ENCODE results near the gene ACVRL1. TPM values are rescaled to one million over a fixed set of nuclear protein-coding genes. Genes with fewer than 3 reads are reported as not detected.

The ACVRL1 gene
- total RNA-seq, 2 experiments from 2014 or later, result not detected

GRCh38 chr12:51868821-51869495 lies 38.3 kb upstream of the ACVRL1 start:
- ChIA-PET CTCF (no interaction called here), POLR2A (no interaction called here)
- no peak for DNase-seq
- no peak overlapping the region for H3K4me3 Mint-ChIP-seq
- no peak overlapping the region for H3K27ac Mint-ChIP-seq
- no peaks in the 10 kb centered on the region for H3K9me3 Mint-ChIP-seq
- H3K4me1 Mint-ChIP-seq, result peaks cover 1% of the 10 kb centered on the region
- no peaks in the 10 kb centered on the region for H3K36me3 Mint-ChIP-seq (ENCODE audit: low read depth)
- H3K27me3 Mint-ChIP-seq, result peaks cover 52% of the 10 kb centered on the region

GRCh38 chr12:51869496-51869865 lies 37.8 kb upstream of the ACVRL1 start:
- Mint-ChIP-seq H3K27ac (no peak overlapping the region), H3K4me3 (no peak overlapping the region), H3K36me3 (ENCODE audit: low read depth) (no peaks in the 10 kb centered on the region), H3K4me1 (peaks cover 1% of the 10 kb centered on the region), H3K9me3 (no peaks in the 10 kb centered on the region), H3K27me3 (peaks cover 50% of the 10 kb centered on the region)
- ChIA-PET CTCF (interaction anchor here (1.7 kb wide), 1 partner anchor 155 kb away, joined by 3 read pairs; no protein-coding TSS in a partner anchor), POLR2A (no interaction called here)
- DNase-seq, result no peak

GRCh38 chr12:51869931-51870330 lies 37.4 kb upstream of the ACVRL1 start:
- Mint-ChIP-seq H3K4me3 (no peak overlapping the region), H3K9me3 (no peaks in the 10 kb centered on the region), H3K27ac (no peak overlapping the region), H3K36me3 (ENCODE audit: low read depth) (no peaks in the 10 kb centered on the region), H3K27me3 (peaks cover 45% of the 10 kb centered on the region), H3K4me1 (no peaks in the 10 kb centered on the region)
- CTCF ChIA-PET, result interaction anchor here (1.7 kb wide), 1 partner anchor 155 kb away, joined by 3 read pairs; no protein-coding TSS in a partner anchor
- no peak for DNase-seq
- POLR2A ChIA-PET, result no interaction called here

- no peaks in the 10 kb centered on the region for H3K4me1 Mint-ChIP-seq
- H3K36me3 Mint-ChIP-seq (ENCODE audit: low read depth), result no peaks in the 10 kb centered on the region
- H3K4me3 Mint-ChIP-seq, result no peak overlapping the region
- no peak for DNase-seq
- H3K27me3 Mint-ChIP-seq, result peaks cover 39% of the 10 kb centered on the region
- POLR2A ChIA-PET, result no interaction called here
- CTCF ChIA-PET, result interaction anchor here (1.7 kb wide), 1 partner anchor 154 kb away, joined by 3 read pairs; no protein-coding TSS in a partner anchor
- no peak overlapping the region for H3K27ac Mint-ChIP-seq
- no peaks in the 10 kb centered on the region for H3K9me3 Mint-ChIP-seq
Observed at GRCh38 chr12:51870504-51870903, 36.8 kb upstream of the ACVRL1 start.

- POLR2A ChIA-PET, result no interaction called here
- H3K27me3 Mint-ChIP-seq, result peaks cover 36% of the 10 kb centered on the region
- DNase-seq, result no peak
- H3K27ac Mint-ChIP-seq, result no peak overlapping the region
- H3K9me3 Mint-ChIP-seq, result no peaks in the 10 kb centered on the region
- no peaks in the 10 kb centered on the region for H3K36me3 Mint-ChIP-seq (ENCODE audit: low read depth)
- no peaks in the 10 kb centered on the region for H3K4me1 Mint-ChIP-seq
- CTCF ChIA-PET, result interaction anchor here (1.5 to 1.7 kb wide), 2 partner anchors 39 to 154 kb away, joined by 3 to 5 read pairs; no protein-coding TSS in a partner anchor
- no peak overlapping the region for H3K4me3 Mint-ChIP-seq
Observed at GRCh38 chr12:51871126-51871525, 36.2 kb upstream of the ACVRL1 start.

- H3K9me3 Mint-ChIP-seq, result no peaks in the 10 kb centered on the region
- CTCF ChIA-PET, result interaction anchor here (0.7 to 1.5 kb wide), 2 partner anchors 39 to 495 kb away, joined by 3 to 5 read pairs; partner anchors contain the start of gene KRT85
- H3K4me1 Mint-ChIP-seq, result no peaks in the 10 kb centered on the region
- no peaks in the 10 kb centered on the region for H3K36me3 Mint-ChIP-seq (ENCODE audit: low read depth)
- H3K4me3 Mint-ChIP-seq, result no peak overlapping the region
- DNase-seq, result no peak
- POLR2A ChIA-PET, result no interaction called here
- H3K27me3 Mint-ChIP-seq, result peaks cover 34% of the 10 kb centered on the region
- H3K27ac Mint-ChIP-seq, result no peak overlapping the region
Observed at GRCh38 chr12:51871918-51872688, 35.2 kb upstream of the ACVRL1 start.

GRCh38 chr12:51872689-51872981 lies 34.7 kb upstream of the ACVRL1 start:
- Mint-ChIP-seq H3K9me3 (no peaks in the 10 kb centered on the region), H3K27ac (no peak overlapping the region), H3K27me3 (peaks cover 28% of the 10 kb centered on the region), H3K4me1 (no peaks in the 10 kb centered on the region), H3K4me3 (no peak overlapping the region), H3K36me3 (ENCODE audit: low read depth) (no peaks in the 10 kb centered on the region)
- ChIA-PET POLR2A (no interaction called here), CTCF (interaction anchor here (0.7 kb wide), 1 partner anchor 495 kb away, joined by 3 read pairs; the partner anchor contains the start of gene KRT85)
- no peak for DNase-seq

- ChIA-PET POLR2A (interaction anchor here (0.7 kb wide), 1 partner anchor 454 kb away, joined by 3 read pairs; no protein-coding TSS in a partner anchor), CTCF (interaction anchor here (0.9 kb wide), 1 partner anchor 12 kb away, joined by 3 read pairs; no protein-coding TSS in a partner anchor)
Observed at GRCh38 chr12:51873251-51873994, 33.9 kb upstream of the ACVRL1 start.

GRCh38 chr12:51874000-51874399 lies 33.3 kb upstream of the ACVRL1 start:
- Mint-ChIP-seq H3K4me3 (no peak overlapping the region), H3K9me3 (no peaks in the 10 kb centered on the region), H3K27ac (no peak overlapping the region), H3K4me1 (no peaks in the 10 kb centered on the region), H3K27me3 (peaks cover 18% of the 10 kb centered on the region), H3K36me3 (ENCODE audit: low read depth) (no peaks in the 10 kb centered on the region)
- ChIA-PET CTCF (interaction anchor here (0.9 to 1.9 kb wide), 3 partner anchors 12 to 453 kb away, joined by 3 to 7 read pairs (median 3); no protein-coding TSS in a partner anchor), POLR2A (no interaction called here)
- no peak for DNase-seq

More at GRCh38 chr12:51873251-51873994, 33.9 kb upstream of the ACVRL1 start:
- H3K27me3 Mint-ChIP-seq, result peaks cover 22% of the 10 kb centered on the region
- no peaks in the 10 kb centered on the region for H3K36me3 Mint-ChIP-seq (ENCODE audit: low read depth)
- no peak for DNase-seq
- H3K9me3 Mint-ChIP-seq, result no peaks in the 10 kb centered on the region
- H3K4me3 Mint-ChIP-seq, result no peak overlapping the region
- H3K27ac Mint-ChIP-seq, result no peak overlapping the region
- no peaks in the 10 kb centered on the region for H3K4me1 Mint-ChIP-seq

GRCh38 chr12:51874486-51874885 lies 32.8 kb upstream of the ACVRL1 start:
- H3K9me3 Mint-ChIP-seq, result no peaks in the 10 kb centered on the region
- H3K4me3 Mint-ChIP-seq, result no peak overlapping the region
- CTCF ChIA-PET, result interaction anchor here (0.7 to 2.0 kb wide), 10 partner anchors 11 to 453 kb away, joined by 3 to 11 read pairs (median 4); a partner anchor contains a TSS
- H3K4me1 Mint-ChIP-seq, result no peaks in the 10 kb centered on the region
- peaks cover 18% of the 10 kb centered on the region for H3K27me3 Mint-ChIP-seq
- POLR2A ChIA-PET, result interaction anchor here (1.0 kb wide), 1 partner anchor 12 kb away, joined by 3 read pairs; no protein-coding TSS in a partner anchor
- DNase-seq, result no peak
- H3K36me3 Mint-ChIP-seq (ENCODE audit: low read depth), result no peaks in the 10 kb centered on the region
- no peak overlapping the region for H3K27ac Mint-ChIP-seq

- DNase-seq, result no peak
- Mint-ChIP-seq H3K4me3 (no peak overlapping the region), H3K36me3 (ENCODE audit: low read depth) (no peaks in the 10 kb centered on the region), H3K9me3 (no peaks in the 10 kb centered on the region), H3K27ac (no peak overlapping the region), H3K4me1 (no peaks in the 10 kb centered on the region), H3K27me3 (peaks cover 4% of the 10 kb centered on the region)
- ChIA-PET POLR2A (no interaction called here), CTCF (interaction anchor here (0.6 kb wide), 1 partner anchor 28 kb away, joined by 3 read pairs; no protein-coding TSS in a partner anchor)
Observed at GRCh38 chr12:51879102-51879501, 28.2 kb upstream of the ACVRL1 start.

- H3K4me1 Mint-ChIP-seq, result peaks cover 24% of the 10 kb centered on the region
- ChIA-PET CTCF (no interaction called here), POLR2A (no interaction called here)
- no peak overlapping the region for H3K4me3 Mint-ChIP-seq
- H3K27me3 Mint-ChIP-seq, result peaks cover 4% of the 10 kb centered on the region
- peaks cover 8% of the 10 kb centered on the region for H3K36me3 Mint-ChIP-seq (ENCODE audit: low read depth)
- DNase-seq, result no peak
- peaks cover 7% of the 10 kb centered on the region for H3K9me3 Mint-ChIP-seq
- H3K27ac Mint-ChIP-seq, result no peak overlapping the region
Observed at GRCh38 chr12:51883295-51883694, 24.0 kb upstream of the ACVRL1 start.
